Esophagus squamous epithelium (tissue), 5 donors: ENCODE results near the gene SP4. TPM values are rescaled to one million over a fixed set of nuclear protein-coding genes. Genes with fewer than 3 reads are reported as not detected.

ENCODE experiments used
- DNase-seq: peaks from one replicate; lab custom pipeline; 2025; lab: John Stamatoyannopoulos, UW
- H3K27ac ChIP-seq, 4 donors: fragments of 200-600 bp; sonication (generic); one replicate each; pipeline ENCODE4 v1.5.1; 2016 to 2019; ENCODE audit warnings: mild to moderate bottlenecking in 1 of 4
- H3K27me3 ChIP-seq, 4 donors: fragments of 200-600 bp; sonication (generic); 1 replicate in 3 of 4; 2 replicates in 1 of 4; pipeline versions ENCODE4 v1.5.1 to v1.6.0; 2017 to 2021; ENCODE audit warnings: antibody characterized with exemption in 1 of 4
- H3K36me3 ChIP-seq, 3 donors: fragments of 200-600 bp; sonication (generic); one replicate each; pipeline ENCODE4 v1.5.1; 2016 to 2019
- H3K4me1 ChIP-seq, 3 donors: fragments of 200-600 bp; sonication (generic); one replicate each; pipeline ENCODE4 v1.5.1; 2017 to 2019
- H3K4me3 ChIP-seq, 4 donors: fragments of 200-600 bp; sonication (generic); 1 replicate in 3 of 4; 2 replicates in 1 of 4; pipeline ENCODE4 v1.5.1; 2016 to 2019; ENCODE audit warnings: mild to moderate bottlenecking in 2 of 4, moderate library complexity in 1 of 4
- H3K9me3 ChIP-seq, 3 donors: fragments of 200-600 bp; sonication (generic); one replicate each; pipeline ENCODE4 v1.5.1; 2016 to 2019
- CTCF ChIP-seq, 6 experiments: fragments of 450-650 bp in 4 of 6; fragments of 200-600 bp in 2 of 6; sonication (generic) in 2 of 6; IDR thresholded peaks; one replicate each; pipeline ENCODE4 v1.5.1; 2016 to 2019; ENCODE audit warnings: antibody characterized with exemption in 6 of 6, mild to moderate bottlenecking in 4 of 6, moderate library complexity in 4 of 6
- POLR2A ChIP-seq, 4 donors: fragments of 450-650 bp; IDR thresholded peaks; one replicate each; pipeline ENCODE4 v1.6.1; 2017; ENCODE audit warnings: antibody characterized with exemption in 4 of 4, mild to moderate bottlenecking in 4 of 4, moderate library complexity in 3 of 4
- WGBS, 2 donors: methylation state at CpG; one replicate each; pipeline ENCODE4 v1.1.5; 2018; 5-methylcytosine and 5-hydroxymethylcytosine counted together
- intact Hi-C: fragments of 100-400 bp; cut with DNase I; formaldehyde crosslinking; loops from one replicate; pipeline ENCODE4 v1.15.0; 2022
- total RNA-seq, 4 donors: library from RNA; depleted of rRNA; stranded (reverse); fragments of >200 nt; gene quantifications; one replicate each; pipeline ENCODE4 v1.1.0, GENCODE V29; 2016
- donor health status: DM: yes; HTN: yes; CAD: no.

The SP4 gene
- total RNA-seq, 4 donors from 2014 or later = 0.72 to 40.6 (median 2.5) TPM

DNA sequence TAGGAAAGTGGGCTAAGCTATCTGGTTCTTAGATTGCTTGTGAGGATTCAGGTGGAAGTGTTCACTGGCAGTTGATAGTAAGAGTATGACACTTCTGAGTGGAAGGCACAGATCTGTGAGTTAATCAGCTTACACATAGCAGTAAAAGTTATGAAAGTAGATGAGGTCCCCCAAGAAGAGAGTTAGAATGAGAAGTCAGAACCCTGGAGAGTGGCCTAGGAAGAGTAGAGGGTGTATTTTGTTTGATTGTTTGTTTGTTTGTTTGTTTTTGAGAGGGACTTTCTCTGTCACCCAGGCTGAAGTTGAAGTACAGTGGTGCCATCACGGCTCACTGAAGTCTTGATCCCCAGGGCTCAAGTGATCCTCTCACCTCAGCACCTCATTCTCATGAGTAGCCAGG lies 44.1 kb downstream of the SP4 start:
- no peaks in the 10 kb centered on the region for H3K9me3 ChIP-seq
- H3K27ac ChIP-seq = no peak overlapping the region
- 93 to 100% methylated on average over 1 of the region's 1 CpG for WGBS, 2 donors
- H3K27me3 ChIP-seq = no peaks in the 10 kb centered on the region
- peaks cover 0 to 1% (median 0%) of the 10 kb centered on the region in 3 donors for H3K36me3 ChIP-seq
- DNase-seq = no peak
- no peak overlapping the region for H3K4me3 ChIP-seq
- no peaks in the 10 kb centered on the region for H3K4me1 ChIP-seq
- TF ChIP-seq CTCF (IDR thresholded peaks at IDR 0.05) = no peak
- TF ChIP-seq POLR2A (IDR thresholded peaks at IDR 0.05) = no peak
- intact Hi-C loops = no loop called here

- Histone ChIP-seq H3K36me3 (peaks cover 0 to 19% (median 0%) of the 10 kb centered on the region in 3 donors), H3K27me3 (no peaks in the 10 kb centered on the region), H3K9me3 (no peaks in the 10 kb centered on the region), H3K27ac (no peak overlapping the region), H3K4me3 (no peak overlapping the region), H3K4me1 (no peaks in the 10 kb centered on the region)
- TF ChIP-seq POLR2A (IDR thresholded peaks at IDR 0.05) (no peak), CTCF (IDR thresholded peaks at IDR 0.05) (no peak)
- DNase-seq = no peak
- intact Hi-C loops = no loop called here
- 60 to 69% methylated on average over 2 of the region's 2 CpGs for WGBS, 2 donors
Measured at GRCh38 chr7:21476429-21476828, 48.5 kb downstream of the SP4 start.

DNA sequence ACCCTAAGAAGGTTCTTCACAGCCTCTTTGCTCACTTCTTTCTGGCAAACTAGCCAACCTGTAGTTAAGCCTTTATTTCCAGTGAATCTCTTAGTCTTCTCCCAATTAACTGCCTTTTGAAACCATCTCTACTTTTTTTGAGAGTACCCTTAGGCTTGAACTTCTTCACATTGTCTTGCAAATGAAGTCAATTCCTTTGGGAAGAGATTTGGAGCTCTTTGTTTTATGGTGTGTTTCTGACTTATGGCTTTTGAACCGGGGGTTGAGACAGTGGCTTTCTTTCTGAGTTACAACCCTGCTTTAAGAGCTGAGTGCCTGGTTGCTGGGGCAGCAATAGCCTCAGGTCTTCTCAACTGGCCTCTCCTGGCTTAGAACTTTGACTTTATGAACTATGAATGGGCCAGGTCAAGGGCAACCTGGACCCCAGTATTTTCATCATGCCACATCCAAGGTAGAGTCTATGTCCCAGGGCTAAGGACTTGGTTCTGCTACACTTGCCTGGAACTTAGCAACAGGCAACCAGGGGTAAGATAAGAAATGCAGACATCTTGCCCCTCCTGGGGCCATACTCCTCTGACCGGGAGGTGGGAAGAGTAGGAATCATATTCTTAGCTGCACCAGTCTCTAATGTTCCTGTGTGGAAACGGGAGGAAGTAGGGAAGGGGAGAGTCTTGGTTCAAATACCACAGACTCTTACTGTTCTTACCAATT lies 53.0 kb downstream of the SP4 start:
- Histone ChIP-seq H3K4me3 (no peak overlapping the region), H3K27ac (no peak overlapping the region), H3K27me3 (no peaks in the 10 kb centered on the region), H3K36me3 (peaks cover 0 to 19% (median 0%) of the 10 kb centered on the region in 3 donors), H3K4me1 (no peaks in the 10 kb centered on the region), H3K9me3 (no peaks in the 10 kb centered on the region)
- intact Hi-C loops = no loop called here
- no peak for TF ChIP-seq POLR2A (IDR thresholded peaks at IDR 0.05)
- WGBS, 2 donors = 85 to 87% methylated on average over 2 to 3 of the region's 3 CpGs
- no peak for DNase-seq

DNA sequence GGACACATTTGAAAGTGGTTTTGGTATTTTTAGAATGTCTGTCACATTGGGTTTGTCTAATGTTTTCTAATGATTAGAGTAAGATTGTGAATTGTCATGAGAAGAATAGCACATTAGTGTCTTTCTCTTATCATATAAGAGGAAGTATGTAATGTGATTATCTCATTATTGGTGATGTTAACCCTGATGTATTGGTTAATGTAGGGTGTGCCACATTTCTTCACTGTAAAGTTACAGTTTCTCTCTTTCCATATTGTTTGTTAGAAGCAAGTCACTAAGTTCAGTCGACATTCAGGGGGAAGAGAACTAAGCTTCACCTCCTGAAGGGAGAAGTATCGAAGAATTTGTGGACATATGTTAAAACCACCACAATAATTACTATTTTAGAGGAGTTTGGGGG lies 58.6 kb downstream of the SP4 start:
- no peaks in the 10 kb centered on the region for H3K4me1 ChIP-seq
- no peak for DNase-seq
- H3K27me3 ChIP-seq = no peaks in the 10 kb centered on the region
- H3K9me3 ChIP-seq = no peaks in the 10 kb centered on the region
- H3K36me3 ChIP-seq = peaks cover 0 to 16% (median 0%) of the 10 kb centered on the region in 3 donors
- WGBS, 2 donors = 88 to 97% methylated on average over 2 of the region's 2 CpGs
- no peak overlapping the region for H3K27ac ChIP-seq
- H3K4me3 ChIP-seq = no peak overlapping the region
- TF ChIP-seq CTCF (IDR thresholded peaks at IDR 0.05) = no peak
- TF ChIP-seq POLR2A (IDR thresholded peaks at IDR 0.05) = no peak
- intact Hi-C loops = no loop called here

DNA sequence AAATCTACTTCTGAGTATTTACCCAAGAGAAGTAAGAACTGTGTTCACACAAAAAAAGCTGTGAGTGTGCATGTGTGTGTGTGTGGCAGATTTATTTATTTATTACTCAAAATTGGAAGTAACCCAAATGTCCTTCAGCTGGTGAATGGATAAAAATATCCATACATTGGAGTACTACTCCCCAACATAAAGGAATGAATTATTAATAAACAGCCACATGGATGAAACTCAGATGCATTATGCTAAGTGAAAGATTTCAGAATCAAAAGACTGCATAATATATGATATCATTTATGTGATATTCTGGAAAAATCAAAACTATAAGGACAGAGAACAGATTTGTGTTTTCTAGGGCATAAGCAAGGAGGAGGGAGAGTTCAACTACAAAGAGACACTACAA lies 67.8 kb downstream of the SP4 start:
- no peak overlapping the region for H3K4me3 ChIP-seq
- TF ChIP-seq CTCF (IDR thresholded peaks at IDR 0.05) = no peak
- TF ChIP-seq POLR2A (IDR thresholded peaks at IDR 0.05) = no peak

More for the DNA sequence above, 67.8 kb downstream of the SP4 start:
- intact Hi-C loops = no loop called here
- Histone ChIP-seq H3K36me3 (peaks cover 0 to 11% (median 0%) of the 10 kb centered on the region in 3 donors), H3K9me3 (peaks cover 0 to 23% (median 10%) of the 10 kb centered on the region in 3 donors), H3K4me1 (no peaks in the 10 kb centered on the region), H3K27me3 (no peaks in the 10 kb centered on the region), H3K27ac (no peak overlapping the region)
- DNase-seq = no peak
